SK-N-SH (cell line): ENCODE data around the gene DCX. TPM values are rescaled to one million over a fixed set of nuclear protein-coding genes. Genes with fewer than 3 reads are reported as not detected.

ENCODE experiments used
- CTCF ChIA-PET: fragments of 300-600, 350-600 bp; formaldehyde crosslinking; extraction: SDS; loops from one replicate; lab custom pipeline; 2021; lab: Yijun Ruan, JAX
- POLR2A ChIA-PET: fragments of 350-600 bp; sonication (Branson Sonifier 250); formaldehyde crosslinking; extraction: SDS; loops from one replicate; lab custom pipeline; 2020; ENCODE audit warnings: antibody characterized with exemption, inconsistent platforms; lab: Yijun Ruan, JAX
- DNase-seq: peaks from one replicate; pipeline ENCODE4 v3.0.0; 2012
- H2AFZ ChIP-seq: fragments of 200-600 bp; sonication (generic); 2 replicates; pipeline ENCODE4 v1.8.1; 2016; ENCODE audit warnings: antibody characterized with exemption, mild to moderate bottlenecking, low read depth
- H3F3A ChIP-seq: fragments of 200-600 bp; sonication (generic); replicated peaks from 2 replicates; pipeline ENCODE3; 2016; ENCODE audit warnings: antibody characterized with exemption, mild to moderate bottlenecking; ENCODE audit not compliant: insufficient read depth
- H3K27ac ChIP-seq, 2 experiments: fragments of 200-500 bp in 1 of 2; fragments of 200-600 bp in 1 of 2; sonication (Bioruptor generic) in 1 of 2; sonication (generic), shearing (Covaris generic) in 1 of 2; 2 replicates each; pipeline versions ENCODE4 v1.5.1 to v1.6.1; 2014 to 2016; ENCODE audit warnings: low read depth in 2 of 2, inconsistent platforms in 1 of 2, low read length in 1 of 2, mild to moderate bottlenecking in 1 of 2, mixed read lengths in 1 of 2
- H3K27me3 ChIP-seq: fragments of 200-600 bp; sonication (generic), shearing (Covaris generic); 2 replicates; pipeline ENCODE4 v1.6.1; 2016; ENCODE audit warnings: mixed run types; ENCODE audit not compliant: insufficient read depth
- H3K36me3 ChIP-seq, 2 experiments: fragments of 200-500 bp in 1 of 2; fragments of 200-600 bp in 1 of 2; sonication (Bioruptor generic) in 1 of 2; sonication (generic) in 1 of 2; replicated peaks in 1 of 2; 2 replicates each; pipeline versions ENCODE3 to v1.5.1; 2014 to 2016; ENCODE audit warnings: low read length in 1 of 2, mild to moderate bottlenecking in 1 of 2; ENCODE audit not compliant: insufficient read depth in 2 of 2, control insufficient read depth in 1 of 2
- H3K4me1 ChIP-seq, 2 experiments: fragments of 200-500 bp in 1 of 2; fragments of 200-600 bp in 1 of 2; sonication (Bioruptor generic) in 1 of 2; sonication (generic), shearing (Covaris generic) in 1 of 2; 2 replicates each; pipeline versions ENCODE4 v1.5.1 to v1.6.1; 2014 to 2016; ENCODE audit warnings: low read depth in 1 of 2, low read length in 1 of 2, mixed run types in 1 of 2; ENCODE audit not compliant: insufficient read depth in 2 of 2, control insufficient read depth in 1 of 2
- H3K4me2 ChIP-seq: fragments of 200-600 bp; sonication (generic), shearing (Covaris generic); 2 replicates; pipeline ENCODE4 v1.6.1; 2017; ENCODE audit warnings: mixed run types
- H3K4me3 ChIP-seq, 2 experiments: fragments of 200-500 bp in 1 of 2; fragments of 200-600 bp in 1 of 2; sonication (Bioruptor generic) in 1 of 2; sonication (generic), shearing (Covaris generic) in 1 of 2; 2 replicates each; pipeline versions ENCODE4 v1.5.1 to v1.8.1; 2014 to 2016; ENCODE audit warnings: low read depth in 2 of 2, inconsistent platforms in 1 of 2, low read length in 1 of 2, mild to moderate bottlenecking in 1 of 2, mixed read lengths in 1 of 2, moderate library complexity in 1 of 2
- H3K79me2 ChIP-seq: fragments of 200-600 bp; sonication (generic); 2 replicates; pipeline ENCODE4 v1.8.1; 2017; ENCODE audit warnings: mild to moderate bottlenecking; ENCODE audit not compliant: insufficient read depth
- H3K9ac ChIP-seq: fragments of 200-600 bp; sonication (generic); 2 replicates; pipeline ENCODE4 v1.6.1; 2017; ENCODE audit warnings: mixed run types
- H3K9me2 ChIP-seq: fragments of 200-600 bp; sonication (generic); 2 replicates; pipeline ENCODE4 v1.6.1; 2017; ENCODE audit warnings: mixed run types
- H3K9me3 ChIP-seq: fragments of 200-600 bp; sonication (generic); 2 replicates; pipeline ENCODE4 v1.6.1; 2017; ENCODE audit warnings: mixed run types, mild to moderate bottlenecking, moderate library complexity
- H4K20me1 ChIP-seq: fragments of 200-600 bp; sonication (generic); 2 replicates; pipeline ENCODE4 v1.6.1; 2017; ENCODE audit warnings: mild to moderate bottlenecking, mixed run types; ENCODE audit not compliant: insufficient read depth
- FOSL2 ChIP-seq: IDR thresholded peaks from 2 replicates; pipeline ENCODE4 v1.4.0; 2012; ENCODE audit warnings: low read depth, mild to moderate bottlenecking, moderate library complexity, borderline replicate concordance
- GABPA ChIP-seq: IDR thresholded peaks from 2 replicates; pipeline ENCODE4 v1.4.0; 2012; ENCODE audit warnings: low read depth, mild to moderate bottlenecking
- GATA2 ChIP-seq: sonication (generic); formaldehyde crosslinking; IDR thresholded peaks from 2 replicates; pipeline ENCODE4 v1.5.0; 2020; ENCODE audit warnings: mild to moderate bottlenecking, missing genetic modification reagents
- MEF2A ChIP-seq: IDR thresholded peaks from 2 replicates; pipeline ENCODE4 v1.4.0; 2012; ENCODE audit warnings: low read depth, borderline replicate concordance
- NFIC ChIP-seq: IDR thresholded peaks from 2 replicates; pipeline ENCODE4 v1.4.0; 2012; ENCODE audit warnings: borderline replicate concordance
- PBX3 ChIP-seq: IDR thresholded peaks from 2 replicates; pipeline ENCODE4; 2012
- RAD21 ChIP-seq: IDR thresholded peaks from 2 replicates; pipeline ENCODE4 v1.6.1; 2012; ENCODE audit warnings: mild to moderate bottlenecking, low read length
- SMC3 ChIP-seq: IDR thresholded peaks from 2 replicates; pipeline ENCODE4 v1.6.1; 2012; ENCODE audit warnings: low read depth, low read length, improper control_type of control experiment
- TAF1 ChIP-seq: IDR thresholded peaks from 2 replicates; pipeline ENCODE4 v1.6.1; 2012; ENCODE audit warnings: low read depth, mild to moderate bottlenecking, low read length, moderate library complexity, borderline replicate concordance
- TEAD4 ChIP-seq: IDR thresholded peaks from 2 replicates; pipeline ENCODE4 v1.4.0; 2012; ENCODE audit warnings: mild to moderate bottlenecking, borderline replicate concordance; ENCODE audit not compliant: insufficient read depth
- USF1 ChIP-seq: IDR thresholded peaks from 2 replicates; pipeline ENCODE4 v1.4.0; 2012; ENCODE audit warnings: low read depth, borderline replicate concordance
- USF2 ChIP-seq: fragments of 150-350 bp; IDR thresholded peaks from 2 replicates; pipeline ENCODE4 v1.6.1; 2017; ENCODE audit warnings: antibody characterized with exemption, low read length, low read depth, borderline replicate concordance
- WGBS: methylation state at CpG from one replicate; pipeline ENCODE4 v1.1.6; 2017; ENCODE audit warnings: low lambda C conversion rate; 5-methylcytosine and 5-hydroxymethylcytosine counted together
- polyA plus RNA-seq, 3 experiments: library from polyadenylated mRNA; depleted of rRNA; stranded (reverse); fragments of >200 nt; gene quantifications; 2 replicates each; pipeline ENCODE4 v1.2.3, GENCODE V29; 2012

DCX gene
- polyA plus RNA-seq, 1 of the 3 experiments (the other 2 are of a cell fraction), result 0.26 TPM

DNA sequence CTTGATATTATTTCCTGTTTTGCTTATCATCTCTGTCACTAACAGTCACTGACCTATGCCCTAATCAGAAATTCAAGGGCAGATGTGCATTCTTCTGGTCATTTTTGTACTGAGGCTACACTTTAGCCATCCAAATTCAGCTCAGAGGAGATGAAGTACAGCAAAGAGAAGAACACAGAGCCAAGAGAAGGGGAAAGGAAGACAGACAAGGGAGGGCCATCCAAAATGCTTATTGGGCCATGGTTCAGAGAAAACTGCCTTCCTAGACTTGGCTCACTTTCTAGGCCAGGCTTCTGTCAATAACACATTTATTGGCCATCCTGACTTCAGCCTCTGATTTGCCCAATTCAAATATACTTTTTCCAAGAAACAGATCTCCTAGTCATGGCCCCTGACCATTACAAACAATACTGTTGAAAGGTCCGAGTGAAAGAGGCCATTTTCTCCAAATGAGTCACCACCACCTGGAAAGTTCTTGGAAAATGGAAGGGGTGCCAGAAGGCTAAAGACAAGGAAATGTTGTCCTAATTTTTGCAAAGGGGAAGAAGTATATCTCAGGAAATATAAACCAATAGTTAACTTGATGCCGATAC, 56.4 kb downstream of the DCX start (continued):
- no peak for TF ChIP-seq USF1
- no peak for TF ChIP-seq SMC3
- TF ChIP-seq GABPA, result no peak
- TF ChIP-seq, all 33 proteins: peak for 0

GRCh38 chrX:111354496-111354895, 57.5 kb downstream of the DCX start:
- Histone ChIP-seq H3K27me3 (no peaks in the 10 kb centered on the region), H3F3A (no peaks in the 10 kb centered on the region), H3K4me3 (no peak overlapping the region), H3K9me2 (no peaks in the 10 kb centered on the region), H3K9ac (no peak overlapping the region), H3K9me3 (no peaks in the 10 kb centered on the region), H3K36me3 (no peaks in the 10 kb centered on the region), H3K27ac (no peak overlapping the region), H3K4me2 (no peak overlapping the region), H2AFZ (no peak overlapping the region), H4K20me1 (no peaks in the 10 kb centered on the region), H3K79me2 (no peaks in the 10 kb centered on the region), H3K4me1 (peaks cover 0 to 3% of the 10 kb centered on the region in 2 experiments; a peak in 1 of 4 replicates)
- 33% methylated on average over 1 of the region's 1 CpG for WGBS
- TF ChIP-seq SMC3, result no peak
- no peak for TF ChIP-seq GATA2 (CRISPR knock-in tag)
- TF ChIP-seq USF2, result no peak
- no peak for TF ChIP-seq NFIC
- TF ChIP-seq USF1, result no peak
- no peak for TF ChIP-seq TEAD4
- no peak for TF ChIP-seq PBX3
- no peak for TF ChIP-seq TAF1
- no peak for TF ChIP-seq FOSL2
- no peak for TF ChIP-seq RAD21
- TF ChIP-seq MEF2A, result no peak
- CTCF ChIA-PET, result interaction anchor here (0.8 kb wide), 1 partner anchor 92 kb away, joined by 3 read pairs; no protein-coding TSS in a partner anchor
- POLR2A ChIA-PET, result interaction anchor here (0.6 kb wide), 1 partner anchor 18 kb away, joined by 3 read pairs; no protein-coding TSS in a partner anchor
- DNase-seq, result no peak
